MM.1S (cell line): ENCODE results near the gene FAM217A.

Source experiments
- DNase-seq: peaks from one replicate; pipeline ENCODE4 v3.0.0-alpha.2; 2015
- H2AFZ ChIP-seq: fragments of 300-600 bp; sonication (generic); 2 replicates; pipeline ENCODE4 v1.6.0; 2016; ENCODE audit warnings: antibody characterized with exemption, low read length
- H3F3A ChIP-seq: fragments of 300-600 bp; sonication (generic); 2 replicates; pipeline ENCODE4 v1.6.1; 2016; ENCODE audit warnings: mild to moderate bottlenecking, antibody characterized with exemption, low read length, moderate library complexity, mixed read lengths; ENCODE audit not compliant: insufficient read depth
- H3K27ac ChIP-seq: fragments of 300-600 bp; sonication (generic); 2 replicates; pipeline ENCODE4 v1.5.1; 2016; ENCODE audit warnings: mild to moderate bottlenecking, low read length
- H3K27me3 ChIP-seq: fragments of 300-600 bp; sonication (generic); replicated peaks from 2 replicates; pipeline ENCODE4 v1.6.0; 2016; ENCODE audit warnings: low read length; ENCODE audit not compliant: insufficient read depth
- H3K36me3 ChIP-seq: fragments of 300-600 bp; sonication (generic); replicated peaks from 2 replicates; pipeline ENCODE4 v1.6.1; 2016; ENCODE audit warnings: mild to moderate bottlenecking, low read length, mixed read lengths; ENCODE audit not compliant: insufficient read depth
- H3K4me1 ChIP-seq: fragments of 300-600 bp; sonication (generic); 2 replicates; pipeline ENCODE4 v1.6.1; 2016; ENCODE audit warnings: low read length, mixed read lengths
- H3K4me2 ChIP-seq: fragments of 300-600 bp; sonication (generic); 2 replicates; pipeline ENCODE4 v1.6.0; 2016; ENCODE audit warnings: low read depth, low read length
- H3K4me3 ChIP-seq: fragments of 300-600 bp; sonication (generic); 2 replicates; pipeline ENCODE4 v1.5.1; 2016; ENCODE audit warnings: low read length, mixed read lengths
- H3K79me2 ChIP-seq: fragments of 300-600 bp; sonication (generic); 2 replicates; pipeline ENCODE4 v1.6.1; 2016; ENCODE audit warnings: mixed run types, low read length, mixed read lengths
- H3K9ac ChIP-seq: fragments of 300-600 bp; sonication (generic); 2 replicates; pipeline ENCODE4 v1.6.1; 2016; ENCODE audit warnings: low read length, mixed read lengths
- H3K9me2 ChIP-seq: fragments of 300-600 bp; sonication (generic); replicated peaks from 2 replicates; pipeline ENCODE4 v1.6.1; 2016; ENCODE audit warnings: mild to moderate bottlenecking, low read length, mixed read lengths; ENCODE audit not compliant: insufficient read depth
- H3K9me3 ChIP-seq: fragments of 300-600 bp; sonication (generic); replicated peaks from 2 replicates; pipeline ENCODE4 v1.6.1; 2016; ENCODE audit warnings: mild to moderate bottlenecking, low read length, mixed read lengths; ENCODE audit not compliant: insufficient read depth
- H4K20me1 ChIP-seq: fragments of 300-600 bp; sonication (generic); 2 replicates; pipeline ENCODE4 v1.6.1; 2016; ENCODE audit warnings: mild to moderate bottlenecking, low read length, moderate library complexity, mixed read lengths; ENCODE audit not compliant: insufficient read depth
- EZH2 ChIP-seq: fragments of 300-600 bp; sonication (generic); optimal IDR thresholded peaks from 2 replicates; pipeline ENCODE3; 2017; ENCODE audit warnings: low read depth, mild to moderate bottlenecking, antibody characterized with exemption, low read length, mixed read lengths
- EZH2phosphoT487 ChIP-seq: fragments of 300-600 bp; sonication (generic); IDR thresholded peaks from 2 replicates; pipeline ENCODE4 v1.6.1; 2018; ENCODE audit warnings: antibody characterized with exemption, low read length
- TF ChIP-seq, protein P1 (sequence below): fragments of 300-600 bp; sonication (generic); IDR thresholded peaks from 2 replicates; pipeline ENCODE4 v1.5.1; 2016; ENCODE audit warnings: antibody characterized with exemption, low read length, mixed read lengths

FAM217A gene

GRCh38 chr6:4125500-4125899, 46.6 kb upstream of the FAM217A start:
- Histone ChIP-seq H3F3A (no peaks in the 10 kb centered on the region), H2AFZ (no peak overlapping the region), H3K27me3 (no peaks in the 10 kb centered on the region), H3K4me2 (no peak overlapping the region), H3K4me1 (no peaks in the 10 kb centered on the region), H4K20me1 (no peaks in the 10 kb centered on the region), H3K9me2 (no peaks in the 10 kb centered on the region), H3K4me3 (no peak overlapping the region), H3K79me2 (no peaks in the 10 kb centered on the region), H3K9me3 (no peaks in the 10 kb centered on the region), H3K36me3 (no peaks in the 10 kb centered on the region; the same call in 1 of the 2 replicates), H3K27ac (no peak overlapping the region), H3K9ac (no peak overlapping the region)
- no peak for TF ChIP-seq EZH2
- TF ChIP-seq, protein P1, sequence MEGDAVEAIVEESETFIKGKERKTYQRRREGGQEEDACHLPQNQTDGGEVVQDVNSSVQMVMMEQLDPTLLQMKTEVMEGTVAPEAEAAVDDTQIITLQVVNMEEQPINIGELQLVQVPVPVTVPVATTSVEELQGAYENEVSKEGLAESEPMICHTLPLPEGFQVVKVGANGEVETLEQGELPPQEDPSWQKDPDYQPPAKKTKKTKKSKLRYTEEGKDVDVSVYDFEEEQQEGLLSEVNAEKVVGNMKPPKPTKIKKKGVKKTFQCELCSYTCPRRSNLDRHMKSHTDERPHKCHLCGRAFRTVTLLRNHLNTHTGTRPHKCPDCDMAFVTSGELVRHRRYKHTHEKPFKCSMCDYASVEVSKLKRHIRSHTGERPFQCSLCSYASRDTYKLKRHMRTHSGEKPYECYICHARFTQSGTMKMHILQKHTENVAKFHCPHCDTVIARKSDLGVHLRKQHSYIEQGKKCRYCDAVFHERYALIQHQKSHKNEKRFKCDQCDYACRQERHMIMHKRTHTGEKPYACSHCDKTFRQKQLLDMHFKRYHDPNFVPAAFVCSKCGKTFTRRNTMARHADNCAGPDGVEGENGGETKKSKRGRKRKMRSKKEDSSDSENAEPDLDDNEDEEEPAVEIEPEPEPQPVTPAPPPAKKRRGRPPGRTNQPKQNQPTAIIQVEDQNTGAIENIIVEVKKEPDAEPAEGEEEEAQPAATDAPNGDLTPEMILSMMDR: no peak
- TF ChIP-seq EZH2phosphoT487: no peak
- no peak for DNase-seq

DNA sequence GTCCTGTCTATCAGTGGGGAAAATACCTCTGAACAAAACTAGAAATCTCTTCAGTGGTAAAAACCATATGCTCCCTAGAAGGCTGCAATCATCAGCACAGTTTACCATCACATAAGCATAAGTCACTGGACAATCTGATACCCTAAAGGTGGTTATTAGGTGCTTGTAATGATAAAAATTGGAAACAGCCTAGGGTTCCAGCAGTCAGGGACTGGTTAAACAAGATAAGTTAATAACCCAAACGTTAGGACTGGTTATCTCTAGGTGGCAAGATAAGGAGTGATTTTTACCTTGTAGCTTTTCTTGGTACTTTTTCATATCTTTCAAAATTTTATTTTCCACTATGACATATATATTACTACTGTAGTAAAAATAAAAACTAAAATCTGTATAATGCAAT, 45.4 kb upstream of the FAM217A start:
- H3K4me3 ChIP-seq: no peak overlapping the region
- no peaks in the 10 kb centered on the region for H3K9me2 ChIP-seq
- H3K9ac ChIP-seq: no peak overlapping the region
- H3K27ac ChIP-seq: no peak overlapping the region
- no peak for DNase-seq
- H3K4me2 ChIP-seq: no peak overlapping the region
- H3K4me1 ChIP-seq: no peaks in the 10 kb centered on the region
- H3K36me3 ChIP-seq: no peaks in the 10 kb centered on the region; the same call in 1 of the 2 replicates
- H3K79me2 ChIP-seq: no peaks in the 10 kb centered on the region
- TF ChIP-seq, protein P1: no peak
- no peak for TF ChIP-seq EZH2
- TF ChIP-seq EZH2phosphoT487: no peak
- H3K27me3 ChIP-seq: no peaks in the 10 kb centered on the region
- no peak overlapping the region for H2AFZ ChIP-seq
- no peaks in the 10 kb centered on the region for H3F3A ChIP-seq
- H4K20me1 ChIP-seq: no peaks in the 10 kb centered on the region
- no peaks in the 10 kb centered on the region for H3K9me3 ChIP-seq

GRCh38 chr6:4115741-4116140, 36.8 kb upstream of the FAM217A start:
- Histone ChIP-seq H3K36me3 (no peaks in the 10 kb centered on the region; the same call in 1 of the 2 replicates), H3K9ac (no peak overlapping the region), H3K79me2 (no peaks in the 10 kb centered on the region), H3K4me2 (no peak overlapping the region), H2AFZ (no peak overlapping the region), H3K27me3 (no peaks in the 10 kb centered on the region), H4K20me1 (no peaks in the 10 kb centered on the region), H3F3A (no peaks in the 10 kb centered on the region), H3K27ac (no peak overlapping the region), H3K9me3 (no peaks in the 10 kb centered on the region), H3K4me1 (no peaks in the 10 kb centered on the region), H3K4me3 (no peak overlapping the region), H3K9me2 (no peaks in the 10 kb centered on the region)
- DNase-seq: no peak
- TF ChIP-seq EZH2phosphoT487: no peak
- TF ChIP-seq, protein P1: no peak
- no peak for TF ChIP-seq EZH2
